Brain microvascular endothelial cell (primary cell): Measurements from ENCODE around the gene THUMPD3.

Experiments
- DNase-seq: peaks from one replicate; pipeline ENCODE4 v3.0.0-alpha.2; 2020
- H3K27ac ChIP-seq: fragments of 250-450 bp; sonication (Bioruptor Pico); 2 replicates; pipeline ENCODE4 v1.5.1; 2020; ENCODE audit warnings: mild to moderate bottlenecking, moderate library complexity
- H3K27me3 ChIP-seq: fragments of 250-450 bp; sonication (Bioruptor Pico); replicated peaks from 2 replicates; pipeline ENCODE4 v1.5.1; 2020; ENCODE audit warnings: mild to moderate bottlenecking
- H3K36me3 ChIP-seq: fragments of 250-450 bp; sonication (Bioruptor Pico); replicated peaks from 2 replicates; pipeline ENCODE4 v1.5.1; 2020; ENCODE audit warnings: mild to moderate bottlenecking
- H3K4me3 ChIP-seq: 2 replicates; pipeline ENCODE4 v1.5.1; 2011; ENCODE audit warnings: low read depth, mild to moderate bottlenecking, control low read depth, low read length, moderate library complexity
- CTCF ChIP-seq: IDR thresholded peaks from 2 replicates; pipeline ENCODE4 v1.5.1; 2011; ENCODE audit warnings: low read depth, mild to moderate bottlenecking, moderate library complexity, low read length, control low read depth, inconsistent platforms; ENCODE audit errors: missing control alignments
- in situ Hi-C: cut with HindIII; loops from 2 replicates; pipeline ENCODE4 v1.10.0; 2017; ENCODE audit warnings: low sequenced_read_pairs, low pct_ligation_motif_present

Gene THUMPD3

GRCh38 chr3:9411302-9411701 lies 48.4 kb downstream of the THUMPD3 start:
- DNase-seq, result no peak
- in situ Hi-C loops, result no loop called here
- Histone ChIP-seq H3K27me3 (no peaks in the 10 kb centered on the region), H3K36me3 (peaks cover 8% of the 10 kb centered on the region), H3K27ac (no peak overlapping the region), H3K4me3 (no peak overlapping the region)
- TF ChIP-seq CTCF, result no peak

- Histone ChIP-seq H3K27ac (no peak overlapping the region), H3K4me3 (no peak overlapping the region), H3K27me3 (no peaks in the 10 kb centered on the region), H3K36me3 (peaks cover 8% of the 10 kb centered on the region)
- TF ChIP-seq CTCF, result no peak
- in situ Hi-C loops, result no loop called here
- DNase-seq, result no peak
Observed at GRCh38 chr3:9412293-9412692, 49.4 kb downstream of the THUMPD3 start.

GRCh38 chr3:9414826-9415225 lies 52.0 kb downstream of the THUMPD3 start:
- Histone ChIP-seq H3K27ac (no peak overlapping the region), H3K4me3 (no peak overlapping the region), H3K27me3 (no peaks in the 10 kb centered on the region), H3K36me3 (peaks cover 8% of the 10 kb centered on the region)
- no peak for TF ChIP-seq CTCF
- no peak for DNase-seq
- in situ Hi-C loops, result no loop called here

GRCh38 chr3:9415485-9416138 lies 52.8 kb downstream of the THUMPD3 start:
- TF ChIP-seq CTCF, result no peak
- no peak overlapping the region for H3K4me3 ChIP-seq
- DNase-seq, result no peak
- H3K27ac ChIP-seq, result no peak overlapping the region
- in situ Hi-C loops, result no loop called here
- no peaks in the 10 kb centered on the region for H3K27me3 ChIP-seq
- peaks cover 8% of the 10 kb centered on the region for H3K36me3 ChIP-seq

- Histone ChIP-seq H3K27me3 (no peaks in the 10 kb centered on the region), H3K36me3 (peaks cover 8% of the 10 kb centered on the region), H3K27ac (peak overlapping the region; percentile 31), H3K4me3 (no peak overlapping the region)
- DNase-seq, result no peak
- in situ Hi-C loops, result no loop called here
- TF ChIP-seq CTCF, result no peak
Observed at GRCh38 chr3:9416139-9416780, 53.4 kb downstream of the THUMPD3 start.
